ENCODE measurements around the gene L3HYPDH. TPM values are rescaled to one million over a fixed set of nuclear protein-coding genes. Genes with fewer than 3 reads are reported as not detected.

L3HYPDH gene
- total RNA-seq, 1 donor from 2014 or later: 41.4 TPM

DNA sequence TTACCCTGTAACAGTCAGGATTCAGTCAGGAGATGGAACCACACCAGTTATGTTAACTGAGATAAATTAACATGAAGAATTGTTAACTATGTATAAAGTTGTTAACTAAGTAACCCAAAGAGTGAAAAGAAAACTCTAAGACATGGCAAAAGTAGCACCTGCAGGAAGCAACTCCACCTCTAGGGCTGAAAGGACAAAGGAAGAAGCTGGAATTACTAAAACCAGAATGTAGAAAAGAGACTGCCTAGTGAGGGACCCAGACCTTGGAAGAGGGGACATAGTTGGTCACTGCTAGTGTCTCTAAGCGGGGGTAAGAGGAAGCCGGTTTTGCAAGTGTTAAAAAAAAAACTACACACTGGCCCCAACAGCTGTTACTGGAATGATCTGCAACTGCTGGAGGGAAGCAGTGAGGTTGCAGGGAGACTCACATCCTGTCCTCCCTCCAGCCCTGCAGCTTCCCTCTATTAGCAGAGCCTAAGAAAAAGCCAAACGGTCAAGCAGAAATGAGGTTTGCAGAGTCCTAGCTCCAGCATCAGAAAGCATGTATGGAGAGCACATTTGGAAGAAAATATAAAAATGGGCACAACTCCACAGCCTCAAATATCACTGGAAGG is 58.8 kb downstream of the L3HYPDH start:
- DNase-seq: no peak

DNA sequence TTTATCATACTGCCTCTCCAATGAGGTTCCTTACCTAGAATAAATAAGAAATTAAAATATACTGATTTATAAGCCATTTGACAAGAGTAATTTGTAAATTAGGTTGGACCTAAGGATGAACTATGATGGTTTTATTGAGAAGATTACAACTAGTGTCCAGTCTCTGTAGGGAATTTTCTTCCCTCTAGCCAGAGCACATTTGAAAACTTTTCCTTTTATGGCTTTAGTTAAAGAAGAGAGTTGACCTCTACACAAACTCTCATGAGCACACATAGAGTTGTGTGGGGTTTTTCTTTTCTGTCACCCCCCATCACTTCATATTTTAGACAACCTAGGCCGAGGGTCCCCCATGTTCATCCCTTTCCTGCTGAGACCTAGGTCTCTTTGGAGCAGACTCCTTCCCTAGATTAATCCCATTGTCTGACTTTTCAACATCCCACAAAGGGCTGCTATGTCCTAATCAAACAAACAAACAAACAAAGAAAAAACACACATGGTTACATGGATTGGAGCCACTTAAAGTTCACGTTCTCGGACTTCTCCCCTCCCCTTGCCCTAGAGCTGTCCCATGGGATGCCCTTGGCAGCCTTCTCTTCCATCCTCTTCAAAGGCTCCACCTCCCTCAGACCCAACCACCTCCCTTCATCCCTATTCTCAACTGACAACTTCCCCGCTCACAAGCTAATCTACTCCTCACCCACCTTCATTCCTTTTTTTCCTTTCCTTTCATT is 59.7 kb downstream of the L3HYPDH start:
- DNase-seq: no peak

Other genes with a start within 250 kb of the L3HYPDH start
- gene GPR135, start 19.0 kb downstream of the L3HYPDH start, total RNA-seq: 0.47 and 0.68 TPM in 2 replicates
- 78.1 and 86.0 TPM in 2 replicates for gene JKAMP, start 109 bp upstream of the L3HYPDH start, total RNA-seq
- not detected in 2 replicates for gene CCDC175, start 92.4 kb upstream of the L3HYPDH start, total RNA-seq

Measured in dermis blood vessel endothelial cell (primary cell).